ENCODE measurements around the gene GABRE.
"Not testable (repeated sequence)": the region's sequence is repeated elsewhere in the genome, so short reads cannot be mapped to it uniquely, and the experiment has no call there.

The GABRE gene

DNA sequence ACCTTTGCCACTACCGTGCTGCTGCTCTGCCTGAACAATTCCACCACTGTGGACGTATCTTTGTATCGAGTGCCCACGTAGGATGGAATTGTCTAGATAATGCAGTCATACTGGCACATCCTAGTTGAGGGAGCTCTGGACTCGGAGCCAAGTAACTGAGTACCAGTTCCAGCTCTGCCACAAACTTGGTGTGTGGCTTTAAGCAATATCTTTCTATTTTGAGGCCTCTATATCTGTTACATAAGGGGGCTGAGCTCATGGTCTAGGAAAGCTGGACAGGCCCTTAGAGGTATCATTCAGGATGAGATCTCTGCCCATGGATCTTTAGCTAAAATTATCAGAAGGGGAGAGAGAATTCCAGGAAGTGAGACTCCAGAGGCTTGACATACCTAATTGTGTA lies 12.4 kb downstream of the GABRE start:
- no peak for DNase-seq

DNA sequence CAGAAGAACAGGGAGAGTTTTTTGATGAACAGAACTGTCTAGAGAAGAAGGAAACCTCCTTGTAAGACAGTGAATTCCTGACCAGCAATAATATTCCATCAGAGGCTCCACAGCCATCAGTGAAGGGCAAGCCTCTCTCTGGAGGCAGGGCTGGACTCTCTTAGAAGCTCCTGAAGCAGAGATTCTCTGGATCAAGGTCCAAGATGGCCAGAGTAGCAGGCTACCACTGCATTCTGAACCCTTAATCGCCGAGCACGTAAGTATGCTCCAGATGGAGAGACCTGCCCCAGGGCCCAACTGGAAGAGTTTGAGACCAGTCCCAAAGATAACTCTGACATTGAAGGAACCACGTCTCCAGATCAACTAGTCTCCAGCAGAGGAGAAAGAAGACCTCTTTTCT lies 16.4 kb downstream of the GABRE start:
- no peak for DNase-seq

DNA sequence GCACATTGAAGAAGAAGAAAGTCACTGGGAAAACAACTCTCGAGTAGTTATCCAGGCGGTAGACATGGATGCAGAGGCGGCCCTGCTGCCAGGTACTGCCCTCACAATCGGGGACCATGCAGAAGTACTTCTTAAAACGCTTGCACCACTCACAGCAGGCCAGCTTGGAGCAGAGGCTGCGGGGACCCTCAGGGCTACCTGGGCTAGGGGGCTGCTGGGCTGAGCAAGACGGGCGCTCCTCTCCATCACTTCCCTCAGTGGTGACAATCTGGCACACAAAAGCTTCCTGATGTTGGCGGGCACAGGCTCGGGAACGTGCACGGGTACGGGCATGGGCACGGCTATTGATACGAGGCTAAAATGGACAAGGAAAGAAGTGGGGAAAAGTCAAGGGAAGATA lies 19.7 kb downstream of the GABRE start:
- no peak for DNase-seq

DNA sequence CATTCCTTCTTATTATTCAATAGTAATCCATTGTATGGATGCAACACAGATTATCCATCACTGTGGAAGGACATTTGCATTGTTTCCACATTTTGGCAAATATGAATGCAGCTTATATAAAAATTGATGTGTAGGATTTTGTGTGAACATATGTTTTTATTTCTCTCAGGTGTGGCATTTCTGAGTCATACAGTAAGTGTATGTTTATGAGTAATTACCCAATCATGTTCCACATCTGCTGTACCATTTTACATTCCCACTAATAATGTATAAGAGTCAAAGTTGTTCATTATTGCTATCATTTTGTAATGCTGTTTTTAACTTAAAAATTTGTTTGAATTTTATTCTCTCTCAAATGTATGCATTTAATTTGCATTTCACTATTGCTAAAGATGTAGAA lies 36.3 kb downstream of the GABRE start:
- DNase-seq: no peak

DNA sequence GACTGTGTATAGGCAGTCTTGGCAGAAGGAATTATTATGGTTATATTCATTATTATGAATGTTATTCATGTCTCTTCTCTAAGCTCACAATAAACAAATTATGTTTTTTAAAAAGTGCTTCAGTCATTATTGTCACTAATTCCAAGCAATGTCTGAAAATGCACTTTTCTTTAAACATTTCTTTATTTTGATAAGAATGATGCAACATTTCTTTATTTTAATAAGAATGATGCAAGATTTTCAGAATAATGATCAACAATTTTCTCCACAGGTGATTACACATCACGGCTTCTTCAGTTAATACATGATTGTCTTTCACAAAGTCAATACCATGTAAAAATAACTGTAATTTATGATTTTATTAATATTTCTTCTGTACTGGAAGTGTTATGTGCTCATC lies 39.1 kb downstream of the GABRE start:
- DNase-seq: no peak

DNA sequence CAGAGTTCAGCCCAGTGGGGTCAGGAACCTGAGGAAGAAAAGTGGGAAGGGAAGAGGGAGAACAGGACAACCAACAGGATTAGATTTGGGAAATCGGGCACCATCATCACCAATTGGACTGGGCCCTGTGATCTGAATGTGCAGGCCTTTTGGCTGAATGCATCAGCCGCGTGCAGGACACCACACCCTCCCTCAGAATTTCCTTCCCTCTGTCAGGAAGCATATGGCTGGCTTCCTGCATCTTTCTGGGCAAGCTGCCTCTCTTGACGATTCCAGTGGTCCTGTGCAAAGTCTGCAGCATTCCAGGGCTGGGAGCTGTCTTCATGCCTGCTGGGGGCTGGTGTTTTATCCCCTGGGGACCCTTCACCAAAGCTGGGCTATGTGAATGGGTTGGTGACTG lies 45.4 kb downstream of the GABRE start:
- DNase-seq: no peak

DNA sequence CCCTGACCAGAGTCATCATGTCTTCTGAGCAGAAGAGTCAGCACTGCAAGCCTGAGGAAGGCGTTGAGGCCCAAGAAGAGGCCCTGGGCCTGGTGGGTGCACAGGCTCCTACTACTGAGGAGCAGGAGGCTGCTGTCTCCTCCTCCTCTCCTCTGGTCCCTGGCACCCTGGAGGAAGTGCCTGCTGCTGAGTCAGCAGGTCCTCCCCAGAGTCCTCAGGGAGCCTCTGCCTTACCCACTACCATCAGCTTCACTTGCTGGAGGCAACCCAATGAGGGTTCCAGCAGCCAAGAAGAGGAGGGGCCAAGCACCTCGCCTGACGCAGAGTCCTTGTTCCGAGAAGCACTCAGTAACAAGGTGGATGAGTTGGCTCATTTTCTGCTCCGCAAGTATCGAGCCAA lies 50.8 kb downstream of the GABRE start:
- DNase-seq: no peak

DNA sequence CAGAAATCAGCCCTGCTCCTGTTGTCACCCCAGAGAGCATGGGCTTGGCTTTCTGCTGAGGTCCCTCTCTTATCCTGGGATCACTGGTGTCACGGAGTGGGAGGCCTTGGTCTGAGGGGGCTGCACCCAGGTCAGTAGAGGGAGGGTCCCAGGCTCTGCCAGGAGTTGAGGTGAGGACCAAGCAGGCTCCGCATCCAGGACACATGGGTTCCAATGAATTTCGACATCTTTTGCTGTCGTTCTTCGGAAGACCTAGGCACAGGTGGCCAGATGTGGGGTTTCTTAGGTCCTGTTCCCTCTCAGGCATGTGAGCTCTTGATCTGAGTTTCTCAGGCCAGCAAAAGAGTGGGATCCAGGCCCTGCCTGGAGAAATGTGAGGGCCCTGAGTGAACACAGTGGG lies 51.8 kb downstream of the GABRE start:
- no peak for DNase-seq

DNA sequence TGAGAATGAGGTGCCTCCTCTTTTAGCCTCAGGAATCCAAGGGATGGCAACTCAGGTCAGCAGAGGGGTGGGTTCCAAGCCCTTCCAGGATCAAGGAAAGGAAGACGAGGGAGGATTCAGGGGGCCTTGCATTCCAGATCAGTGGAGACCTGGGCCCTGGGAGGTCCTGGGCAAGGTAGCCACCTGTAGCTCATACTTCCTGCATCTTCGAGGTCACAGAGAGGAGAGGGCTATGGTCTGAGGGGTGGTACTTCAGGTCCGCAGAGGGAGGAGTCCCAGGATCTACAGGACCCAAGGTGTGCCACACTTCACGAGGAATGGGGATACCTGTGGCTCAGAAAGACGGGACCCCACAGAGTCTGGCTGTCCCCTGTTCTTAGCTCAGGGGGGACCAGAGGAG lies 52.6 kb downstream of the GABRE start:
- DNase-seq: no peak

DNA sequence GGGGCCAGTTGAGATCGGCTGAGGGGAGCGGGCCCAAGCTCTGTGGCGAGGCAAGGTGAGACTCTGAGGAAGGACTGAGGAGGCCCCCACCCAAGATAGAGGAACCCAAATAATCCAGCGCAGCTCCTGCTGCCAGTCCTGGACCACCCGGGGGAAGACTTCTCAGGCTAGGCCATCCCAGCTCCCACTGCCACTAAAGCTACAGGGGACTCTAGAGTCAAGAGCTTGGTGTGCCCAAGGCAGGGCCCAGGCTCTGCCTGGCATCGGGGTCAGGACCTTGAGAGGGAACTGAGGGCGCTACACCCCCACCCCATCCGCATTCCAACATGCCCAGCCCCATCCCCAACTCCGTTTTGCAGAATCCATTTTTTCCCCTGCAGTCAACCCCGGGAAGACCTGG lies 53.2 kb downstream of the GABRE start:
- no peak for DNase-seq

DNA sequence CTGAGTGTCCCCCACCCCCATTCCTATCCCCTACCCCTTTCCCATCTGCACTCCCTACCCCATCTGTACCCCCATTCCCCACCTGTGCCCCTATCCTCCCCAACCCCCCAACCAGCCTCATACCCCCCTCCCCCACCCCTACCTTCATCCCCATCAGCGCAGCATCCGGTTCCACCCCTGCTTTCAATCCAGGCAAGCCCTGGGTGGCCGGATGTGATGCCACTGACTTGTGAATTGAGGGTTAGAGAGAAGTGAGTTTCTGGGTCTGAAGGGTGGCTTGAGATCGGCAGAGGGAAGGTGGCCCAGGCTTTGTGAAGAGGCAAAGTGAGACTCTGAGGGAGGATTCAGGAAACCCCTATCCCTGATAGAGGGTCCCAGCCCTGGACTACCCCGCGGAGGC lies 53.9 kb downstream of the GABRE start:
- no peak for DNase-seq

DNA sequence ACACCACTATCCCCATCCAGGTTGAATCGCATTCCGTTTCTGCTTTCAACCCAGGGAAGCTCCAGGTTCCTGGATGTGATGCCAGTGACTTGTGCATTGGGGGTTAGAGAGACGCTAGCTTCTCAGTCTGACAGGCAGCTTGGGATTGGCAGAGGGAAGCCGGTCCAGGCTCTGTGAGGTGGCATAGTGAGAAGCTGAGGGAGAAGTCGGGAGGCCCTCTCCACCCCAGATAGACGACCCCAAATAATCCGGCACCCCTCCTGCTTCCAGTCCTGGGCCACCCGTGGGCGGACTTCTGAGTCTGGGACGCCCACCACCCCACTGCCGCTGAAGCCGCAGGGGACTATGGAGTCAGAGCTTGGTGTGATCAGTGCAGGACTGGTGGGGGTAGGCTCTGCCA lies 54.4 kb downstream of the GABRE start:
- no peak for DNase-seq

DNA sequence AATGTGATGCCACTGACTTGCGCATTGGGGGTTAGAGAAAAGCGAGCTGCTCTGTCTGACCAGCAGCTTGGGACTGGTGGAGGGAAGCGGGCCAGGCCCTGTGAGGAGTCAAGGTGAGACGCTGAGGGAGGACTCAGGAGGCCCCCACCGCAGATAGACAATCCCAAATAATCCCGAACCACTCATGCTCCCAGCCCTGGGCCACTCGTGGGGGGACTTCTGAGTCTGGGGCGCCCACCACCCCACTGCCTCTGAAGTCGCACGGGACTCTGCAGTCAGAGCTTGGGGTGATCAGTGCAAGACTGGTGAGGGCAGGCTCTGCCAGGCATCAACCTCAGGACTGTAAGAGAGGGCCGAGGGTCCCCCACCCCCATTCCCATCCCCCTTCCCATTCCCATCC lies 54.9 kb downstream of the GABRE start:
- DNase-seq: no peak

DNA sequence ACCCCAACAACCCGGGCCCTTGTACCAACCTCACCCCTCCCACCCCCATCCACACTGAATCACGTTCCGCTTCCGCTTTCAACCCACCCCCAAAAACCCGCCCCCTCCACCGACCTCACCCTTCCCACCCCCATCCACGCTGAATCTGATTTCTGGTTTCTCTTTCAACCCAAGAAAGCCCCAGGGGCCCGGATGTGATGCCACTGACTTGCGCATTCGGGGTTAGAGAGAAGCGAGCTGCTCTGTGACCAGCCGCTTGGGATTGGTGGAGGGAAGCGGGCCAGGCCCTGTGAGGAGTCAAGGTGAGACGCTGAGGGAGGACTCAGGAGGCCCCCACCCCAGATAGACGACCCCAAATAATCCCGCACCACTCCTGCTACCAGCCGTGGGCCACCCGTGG lies 55.7 kb downstream of the GABRE start:
- DNase-seq: not testable (repeated sequence)

DNA sequence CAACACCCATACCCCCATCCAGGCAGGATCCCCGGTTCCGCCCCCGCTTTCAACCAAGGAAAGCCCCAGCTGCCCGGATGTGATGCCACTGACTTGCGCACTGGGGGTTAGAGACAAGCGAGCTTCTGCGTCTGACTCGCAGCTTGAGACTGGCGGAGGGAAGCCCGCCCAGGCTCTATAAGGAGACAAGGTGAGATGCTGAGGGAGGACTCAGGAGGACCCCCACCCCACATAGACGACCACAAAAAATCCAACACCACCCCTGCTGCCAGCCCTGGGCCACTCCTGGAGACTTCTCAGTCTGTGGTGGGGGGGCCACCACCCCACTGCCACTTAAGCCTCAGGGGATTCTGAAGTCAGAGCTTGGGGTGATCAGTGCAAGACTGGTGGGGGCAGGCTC lies 61.7 kb downstream of the GABRE start, which contains the start of gene MAGEA4:
MAGEA4 (plus strand) TSS at position 110 of the 400 bp plus-strand sequence. CDS start 10,776 bp downstream, outside the sequence.
- DNase-seq: no peak

DNA sequence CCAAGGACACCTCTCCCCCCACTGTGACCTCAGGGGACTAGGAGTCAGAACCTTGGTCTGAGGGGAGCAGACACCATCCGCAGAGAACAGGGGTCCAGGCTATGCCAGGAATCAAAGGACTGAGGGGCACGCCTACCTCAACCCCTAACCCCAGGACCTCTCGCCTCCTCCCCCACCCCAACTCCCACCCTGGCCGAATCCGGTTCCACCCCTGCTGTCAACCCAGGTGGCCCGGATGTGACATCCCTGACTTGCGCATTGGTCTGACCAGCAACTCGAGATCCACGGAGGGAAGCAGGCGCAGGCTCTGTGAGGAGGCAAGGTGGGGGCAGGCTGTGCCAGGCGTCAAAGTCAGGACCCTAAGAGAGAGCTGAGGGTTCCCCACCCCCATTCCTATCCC lies 62.3 kb downstream of the GABRE start:
- DNase-seq: no peak

DNA sequence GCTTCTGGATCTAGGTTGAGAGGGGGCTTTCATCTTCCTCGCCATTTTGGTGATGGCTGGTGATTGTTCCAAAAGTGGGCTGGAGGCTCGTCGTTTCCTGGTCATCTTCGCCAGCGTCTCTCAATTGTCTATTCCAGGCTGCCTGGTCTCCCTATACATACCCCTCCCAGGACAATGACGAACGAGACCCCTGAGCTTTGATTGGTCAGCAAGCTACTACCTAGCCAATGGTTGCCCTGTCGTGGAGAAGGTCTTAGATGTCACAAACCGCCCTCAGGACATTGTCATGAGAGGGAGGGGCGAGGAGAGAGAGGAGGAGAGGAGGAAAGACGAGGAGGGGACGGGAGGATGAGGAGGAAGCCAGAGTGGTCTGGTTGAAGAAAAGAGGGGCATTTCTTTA lies 69.5 kb downstream of the GABRE start:
- DNase-seq: no peak

Measured in NCI-H1048 (cell line).